Measurements from ENCODE around the gene MKKS. TPM values are rescaled to one million over a fixed set of nuclear protein-coding genes. Genes with fewer than 3 reads are reported as not detected.

The MKKS gene
- total RNA-seq, 2 donors from 2014 or later, result 11.4 to 13.0 TPM

- Histone ChIP-seq H3K4me1 (ENCODE audit: control insufficient read depth in 1 of 2, low read depth in 2 of 2) (peaks cover 2 to 17% of the 10 kb centered on the region in 2 donors), H3K36me3 (no peaks in the 10 kb centered on the region), H3K9me3 (no peaks in the 10 kb centered on the region), H3K27ac (peak overlapping the region in 1 of 2 donors; percentile 23), H3K4me3 (no peak overlapping the region), H3K27me3 (replicated peaks; ENCODE audit: insufficient read depth) (no peaks in the 10 kb centered on the region)
- no peak for TF ChIP-seq CTCF (IDR thresholded peaks at IDR 0.05)
- ATAC-seq (ENCODE audit: insufficient number of reproducible peaks, low FRiP score, low read depth) (no peak), DNase-seq (ENCODE audit: low spot score) (no peak)
Measured at GRCh38 chr20:10366898-10367692, 66.9 kb downstream of the MKKS start.

- H3K9me3 ChIP-seq, result no peaks in the 10 kb centered on the region
Measured at GRCh38 chr20:10362674-10363073, 71.3 kb downstream of the MKKS start.

GRCh38 chr20:10360878-10361277 lies 73.1 kb downstream of the MKKS start:
- H3K36me3 ChIP-seq, result no peaks in the 10 kb centered on the region
- H3K4me1 ChIP-seq (ENCODE audit: control insufficient read depth in 1 of 2, low read depth in 2 of 2), result peaks cover 7% of the 10 kb centered on the region in 2 donors
- DNase-seq (ENCODE audit: low spot score) (no peak), ATAC-seq (ENCODE audit: insufficient number of reproducible peaks, low FRiP score, low read depth) (no peak)
- TF ChIP-seq CTCF (IDR thresholded peaks at IDR 0.05), result no peak
- no peak overlapping the region for H3K27ac ChIP-seq
- no peaks in the 10 kb centered on the region for H3K9me3 ChIP-seq
- no peak overlapping the region for H3K4me3 ChIP-seq
- H3K27me3 ChIP-seq (replicated peaks; ENCODE audit: insufficient read depth), result no peaks in the 10 kb centered on the region

More at GRCh38 chr20:10362674-10363073, 71.3 kb downstream of the MKKS start:
- Histone ChIP-seq H3K36me3 (no peaks in the 10 kb centered on the region), H3K27me3 (replicated peaks; ENCODE audit: insufficient read depth) (no peaks in the 10 kb centered on the region), H3K4me3 (no peak overlapping the region), H3K4me1 (ENCODE audit: control insufficient read depth in 1 of 2, low read depth in 2 of 2) (peaks cover 7% of the 10 kb centered on the region in 2 donors), H3K27ac (no peak overlapping the region)
- no peak for TF ChIP-seq CTCF (IDR thresholded peaks at IDR 0.05)
- ATAC-seq (ENCODE audit: insufficient number of reproducible peaks, low FRiP score, low read depth), result no peak
- no peak for DNase-seq (ENCODE audit: low spot score)

GRCh38 chr20:10359621-10360040 lies 74.4 kb downstream of the MKKS start:
- no peak for TF ChIP-seq CTCF (IDR thresholded peaks at IDR 0.05)
- Histone ChIP-seq H3K4me1 (ENCODE audit: control insufficient read depth in 1 of 2, low read depth in 2 of 2) (peaks cover 7% of the 10 kb centered on the region in 2 donors), H3K4me3 (peak overlapping the region; percentile 36), H3K9me3 (no peaks in the 10 kb centered on the region), H3K27me3 (replicated peaks; ENCODE audit: insufficient read depth) (no peaks in the 10 kb centered on the region), H3K27ac (no peak overlapping the region), H3K36me3 (no peaks in the 10 kb centered on the region)
- DNase-seq (ENCODE audit: low spot score) (no peak), ATAC-seq (ENCODE audit: insufficient number of reproducible peaks, low FRiP score, low read depth) (no peak)

- H3K9me3 ChIP-seq, result no peaks in the 10 kb centered on the region
- H3K36me3 ChIP-seq, result no peaks in the 10 kb centered on the region
- DNase-seq (ENCODE audit: low spot score) (no peak), ATAC-seq (ENCODE audit: insufficient number of reproducible peaks, low FRiP score, low read depth) (no peak)
- H3K27ac ChIP-seq, result no peak overlapping the region
- no peak overlapping the region for H3K4me3 ChIP-seq
- H3K27me3 ChIP-seq (replicated peaks; ENCODE audit: insufficient read depth), result no peaks in the 10 kb centered on the region
- H3K4me1 ChIP-seq (ENCODE audit: control insufficient read depth in 1 of 2, low read depth in 2 of 2), result peaks cover 7% of the 10 kb centered on the region in 2 donors
- no peak for TF ChIP-seq CTCF (IDR thresholded peaks at IDR 0.05)
Measured at GRCh38 chr20:10357974-10358373, 76.0 kb downstream of the MKKS start.

All from thoracic aorta (tissue), 2 donors.